ENCODE data around the gene ADAM8.
"Not testable (repeated sequence)": the region's sequence is repeated elsewhere in the genome, so short reads cannot be mapped to it uniquely, and the experiment has no call there.

Gene ADAM8

GRCh38 chr10:133268532-133268931 lies 8.1 kb downstream of the ADAM8 start:
- no peak for TF ChIP-seq CTCF (IDR thresholded peaks at IDR 0.05; ENCODE audit: borderline replicate concordance, insufficient read depth, low read depth, low read length)

GRCh38 chr10:133267829-133268228 lies 8.8 kb downstream of the ADAM8 start:
- no peak for TF ChIP-seq CTCF (IDR thresholded peaks at IDR 0.05; ENCODE audit: borderline replicate concordance, insufficient read depth, low read depth, low read length)
- no peak overlapping the region for H3K4me3 ChIP-seq (ENCODE audit: low read depth, low read length)

More at GRCh38 chr10:133268532-133268931, 8.1 kb downstream of the ADAM8 start:
- no peak overlapping the region for H3K4me3 ChIP-seq (ENCODE audit: low read depth, low read length)

- TF ChIP-seq CTCF (IDR thresholded peaks at IDR 0.05; ENCODE audit: borderline replicate concordance, insufficient read depth, low read depth, low read length) = no peak
- no peak overlapping the region for H3K4me3 ChIP-seq (ENCODE audit: low read depth, low read length)
Measured at GRCh38 chr10:133267293-133267692, 9.4 kb downstream of the ADAM8 start.

GRCh38 chr10:133266056-133266795 lies 10.4 kb downstream of the ADAM8 start:
- TF ChIP-seq CTCF (IDR thresholded peaks at IDR 0.05; ENCODE audit: borderline replicate concordance, insufficient read depth, low read depth, low read length) = no peak
- no peak overlapping the region for H3K4me3 ChIP-seq (ENCODE audit: low read depth, low read length)

- H3K4me3 ChIP-seq (ENCODE audit: low read depth, low read length) = not testable (repeated sequence)
Measured at GRCh38 chr10:133265052-133265451, 11.6 kb downstream of the ADAM8 start.

- no peak overlapping the region for H3K4me3 ChIP-seq (ENCODE audit: low read depth, low read length)
- TF ChIP-seq CTCF (IDR thresholded peaks at IDR 0.05; ENCODE audit: borderline replicate concordance, insufficient read depth, low read depth, low read length) = no peak
Measured at GRCh38 chr10:133264461-133264860, 12.2 kb downstream of the ADAM8 start.

- no peak for TF ChIP-seq CTCF (IDR thresholded peaks at IDR 0.05; ENCODE audit: borderline replicate concordance, insufficient read depth, low read depth, low read length)
- no peak overlapping the region for H3K4me3 ChIP-seq (ENCODE audit: low read depth, low read length)
Measured at GRCh38 chr10:133263674-133264073, 13.0 kb downstream of the ADAM8 start.

Data from GM12875 (cell line).